ENCODE measurements around the gene REX1BD. TPM values are rescaled to one million over a fixed set of nuclear protein-coding genes. Genes with fewer than 3 reads are reported as not detected.

Gene REX1BD
- total RNA-seq, 4 donors from 2014 or later: 57.4 to 137 (median 101) TPM

DNA sequence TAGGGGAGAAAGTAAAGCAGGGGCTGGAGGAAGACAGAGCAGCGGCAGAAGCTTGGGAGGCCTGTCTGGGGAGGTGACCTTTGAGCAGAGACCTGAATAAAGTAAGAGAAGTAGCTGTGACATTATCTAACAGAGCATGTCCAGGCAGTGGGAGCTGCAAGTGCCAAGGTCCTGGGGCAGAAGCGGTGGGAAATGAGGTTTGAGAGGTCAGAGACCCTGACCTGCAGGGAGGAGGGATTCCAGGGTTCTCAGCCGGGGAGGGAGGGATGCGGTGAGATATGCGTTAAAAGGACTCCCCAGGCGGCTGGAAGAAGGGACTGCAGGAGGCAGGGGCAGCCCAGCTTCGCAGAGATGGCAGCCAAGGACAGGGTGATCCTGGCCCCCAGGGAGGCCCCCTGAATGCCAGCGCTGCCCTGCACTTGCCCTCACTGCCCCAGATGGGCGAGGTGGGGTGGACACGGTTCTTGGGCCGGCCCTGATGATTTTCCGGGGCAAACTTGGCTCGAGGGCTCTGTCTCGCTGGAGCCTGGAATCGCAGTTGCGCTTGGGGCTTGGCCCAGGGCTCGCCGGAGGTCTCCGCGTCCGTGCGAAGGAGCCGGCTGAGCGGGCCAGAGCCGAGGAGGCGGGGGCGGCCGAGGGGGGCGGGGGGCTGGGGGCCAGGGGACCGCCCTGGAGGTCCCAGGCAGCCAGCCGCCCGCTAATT, 14.8 kb downstream of the REX1BD start:
- 22 to 26% methylated on average over 7 to 8 of the region's 32 CpGs for WGBS, 2 donors
- DNase-seq: no peak
- Histone ChIP-seq H3K4me1 (peaks cover 7 to 24% of the 10 kb centered on the region in 2 donors), H3K9me3 (no peaks in the 10 kb centered on the region), H3K27me3 (peaks cover 29% of the 10 kb centered on the region), H3K36me3 (no peaks in the 10 kb centered on the region), H3K4me3 (replicated peaks in 1 of 3) (no peak overlapping the region), H3K27ac (no peak overlapping the region)
- no peak for TF ChIP-seq POLR2A (IDR thresholded peaks at IDR 0.05)
- TF ChIP-seq, protein P1, sequence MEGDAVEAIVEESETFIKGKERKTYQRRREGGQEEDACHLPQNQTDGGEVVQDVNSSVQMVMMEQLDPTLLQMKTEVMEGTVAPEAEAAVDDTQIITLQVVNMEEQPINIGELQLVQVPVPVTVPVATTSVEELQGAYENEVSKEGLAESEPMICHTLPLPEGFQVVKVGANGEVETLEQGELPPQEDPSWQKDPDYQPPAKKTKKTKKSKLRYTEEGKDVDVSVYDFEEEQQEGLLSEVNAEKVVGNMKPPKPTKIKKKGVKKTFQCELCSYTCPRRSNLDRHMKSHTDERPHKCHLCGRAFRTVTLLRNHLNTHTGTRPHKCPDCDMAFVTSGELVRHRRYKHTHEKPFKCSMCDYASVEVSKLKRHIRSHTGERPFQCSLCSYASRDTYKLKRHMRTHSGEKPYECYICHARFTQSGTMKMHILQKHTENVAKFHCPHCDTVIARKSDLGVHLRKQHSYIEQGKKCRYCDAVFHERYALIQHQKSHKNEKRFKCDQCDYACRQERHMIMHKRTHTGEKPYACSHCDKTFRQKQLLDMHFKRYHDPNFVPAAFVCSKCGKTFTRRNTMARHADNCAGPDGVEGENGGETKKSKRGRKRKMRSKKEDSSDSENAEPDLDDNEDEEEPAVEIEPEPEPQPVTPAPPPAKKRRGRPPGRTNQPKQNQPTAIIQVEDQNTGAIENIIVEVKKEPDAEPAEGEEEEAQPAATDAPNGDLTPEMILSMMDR (IDR thresholded peaks at IDR 0.05): peak in 1 of 6 experiments; percentile 22
- intact Hi-C loops (cut with DNase I): no loop called here

DNA sequence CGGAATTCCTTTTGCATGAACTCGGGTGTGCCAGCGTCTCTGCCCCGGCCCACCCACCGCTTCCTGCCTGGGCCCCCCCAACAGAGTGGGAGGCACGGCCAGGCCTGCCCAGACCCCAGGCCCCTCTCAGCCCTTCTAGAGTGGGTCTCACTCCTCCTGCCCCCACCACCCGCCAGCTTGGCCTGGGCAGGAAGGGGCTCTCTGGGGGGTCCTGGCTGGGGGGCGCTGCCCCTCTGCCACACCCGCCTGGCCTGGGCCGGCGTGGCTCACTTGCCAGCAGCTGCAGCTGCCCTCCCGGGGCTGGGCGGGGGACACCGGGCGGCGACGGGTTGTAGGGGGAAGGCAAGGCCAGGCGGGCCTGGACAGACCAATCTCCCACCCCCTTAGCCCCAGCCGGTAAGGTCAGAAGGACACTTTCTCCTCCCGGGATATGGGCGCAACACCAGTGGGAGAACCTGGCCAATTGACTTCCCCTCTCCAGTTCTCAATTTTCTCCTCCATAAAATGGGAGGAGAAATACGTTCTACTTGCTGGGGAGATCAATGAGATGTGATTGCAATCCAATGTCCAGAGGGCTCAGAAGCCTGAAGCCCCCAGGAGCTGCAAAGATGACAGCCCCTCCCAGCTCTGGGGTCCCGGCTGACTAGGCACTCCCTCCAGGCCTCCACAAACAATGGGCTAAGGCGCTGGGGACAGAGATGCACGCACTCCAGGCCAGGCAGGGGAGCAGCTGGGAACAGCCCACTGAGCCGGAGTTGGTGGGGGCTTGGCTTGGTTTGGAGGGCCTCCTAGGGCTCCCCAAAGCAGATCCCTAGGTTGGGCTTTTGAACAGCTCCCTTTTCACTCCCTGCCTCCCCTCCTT, 15.6 kb downstream of the REX1BD start:
- WGBS, 2 donors: 14% methylated on average over 6 to 8 of the region's 26 CpGs
- TF ChIP-seq, protein P1 (IDR thresholded peaks at IDR 0.05): no peak
- no peak for TF ChIP-seq POLR2A (IDR thresholded peaks at IDR 0.05)
- intact Hi-C loops (cut with DNase I): no loop called here
- H3K27me3 ChIP-seq: peaks cover 29% of the 10 kb centered on the region
- H3K4me1 ChIP-seq: peaks cover 7 to 24% of the 10 kb centered on the region in 2 donors
- no peak overlapping the region for H3K4me3 ChIP-seq (replicated peaks in 1 of 3)
- no peaks in the 10 kb centered on the region for H3K36me3 ChIP-seq
- H3K27ac ChIP-seq: peak overlapping the region in 2 of 3 donors; percentile 8 to 10
- no peaks in the 10 kb centered on the region for H3K9me3 ChIP-seq
- no peak for DNase-seq

DNA sequence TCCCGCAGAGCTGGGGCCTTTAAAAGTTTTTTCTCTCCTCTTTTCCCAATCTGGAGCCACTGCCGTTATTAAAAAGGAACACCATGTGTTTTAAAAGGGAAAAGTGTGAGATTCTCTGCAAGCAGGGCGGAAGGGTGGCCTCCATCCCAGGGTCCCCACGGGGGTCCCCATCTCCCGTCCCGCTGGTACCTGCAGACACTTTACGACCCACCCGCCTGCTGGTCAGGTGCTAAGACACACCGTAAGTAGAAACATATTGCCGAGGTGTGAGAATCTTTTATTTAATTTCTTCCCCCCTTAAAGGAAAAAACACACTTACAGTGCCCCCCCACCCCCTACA, 16.2 kb downstream of the REX1BD start:
- TF ChIP-seq, protein P1 (IDR thresholded peaks at IDR 0.05): no peak
- no peak for TF ChIP-seq POLR2A (IDR thresholded peaks at IDR 0.05)
- DNase-seq: no peak

DNA sequence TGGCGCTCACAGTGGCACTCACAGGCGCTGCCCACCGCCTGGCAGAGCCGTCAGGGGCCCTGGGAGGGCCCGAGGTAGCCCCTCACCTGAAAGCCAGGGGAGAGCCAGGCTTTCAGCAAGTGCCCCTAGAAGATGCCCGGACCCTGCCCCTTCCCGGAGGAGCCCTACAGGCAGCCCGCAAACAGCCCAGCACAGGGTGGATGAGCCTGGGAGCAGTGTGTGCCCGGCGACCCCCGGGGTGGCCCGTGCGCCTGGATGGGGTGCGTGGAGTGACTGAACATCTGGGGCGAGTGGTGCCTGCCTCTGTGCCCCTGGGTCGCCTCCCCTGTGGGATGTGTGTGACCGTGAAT, 16.6 kb downstream of the REX1BD start:
- 24% methylated on average over 3 of the region's 17 CpGs; no CpG with 5 or more reads in 1 of the 2 donors for WGBS, 2 donors
- Histone ChIP-seq H3K4me3 (replicated peaks in 1 of 3) (no peak overlapping the region), H3K9me3 (no peaks in the 10 kb centered on the region), H3K27ac (peak overlapping the region in 1 of 3 donors; percentile 8), H3K27me3 (peaks cover 29% of the 10 kb centered on the region), H3K36me3 (no peaks in the 10 kb centered on the region), H3K4me1 (peaks cover 7 to 24% of the 10 kb centered on the region in 2 donors)
- TF ChIP-seq, protein P1 (IDR thresholded peaks at IDR 0.05): no peak
- TF ChIP-seq POLR2A (IDR thresholded peaks at IDR 0.05): no peak
- DNase-seq: no peak
- intact Hi-C loops (cut with DNase I): no loop called here

More for the DNA sequence above, 16.2 kb downstream of the REX1BD start:
- WGBS, 2 donors: 23 to 34% methylated on average over 10 of the region's 10 CpGs
- Histone ChIP-seq H3K9me3 (no peaks in the 10 kb centered on the region), H3K36me3 (no peaks in the 10 kb centered on the region), H3K27me3 (peaks cover 29% of the 10 kb centered on the region), H3K4me3 (replicated peaks in 1 of 3) (no peak overlapping the region), H3K27ac (peak overlapping the region in 2 of 3 donors; percentile 8 to 10), H3K4me1 (peaks cover 7 to 24% of the 10 kb centered on the region in 2 donors)
- intact Hi-C loops (cut with DNase I): no loop called here
